DND-41 (cell line): Measurements from ENCODE around the gene SATB1.

Source experiments
- CTCF ChIP-seq: IDR thresholded peaks from 2 replicates; pipeline ENCODE4 v1.5.1; 2012; ENCODE audit warnings: borderline replicate concordance, low read length, moderate library complexity, mild to moderate bottlenecking; ENCODE audit not compliant: poor library complexity, severe bottlenecking; ENCODE audit errors: extremely low read depth
- EZH2 ChIP-seq: IDR thresholded peaks from 3 replicates; pipeline ENCODE4 v1.6.1; 2012; ENCODE audit warnings: borderline replicate concordance, low read depth, mild to moderate bottlenecking, moderate library complexity, low read length, inconsistent platforms; ENCODE audit not compliant: severe bottlenecking

- TF ChIP-seq EZH2 (no peak), CTCF (no peak)
Measured at GRCh38 chr3:18409266-18409665, 15.9 kb downstream of the SATB1 start.
